ENCODE data around the gene BCL2L13.

Gene BCL2L13

GRCh38 chr22:17772249-17772957, 133.8 kb downstream of the BCL2L13 start:
- DNase-seq (ENCODE audit: insufficient read length) (no peak), FAIRE-seq (peak; percentile 63)
- no peak for TF ChIP-seq TAF1 (IDR thresholded peaks at IDR 0.05; ENCODE audit: borderline replicate concordance, low read depth, low read length)
- TF ChIP-seq POLR2A (IDR thresholded peaks at IDR 0.05; ENCODE audit: low read depth, low read length) = no peak
- TF ChIP-seq POLR2AphosphoS5 (IDR thresholded peaks at IDR 0.05; ENCODE audit: low read depth, low read length) = no peak

- no peak for DNase-seq (ENCODE audit: insufficient read length)
- FAIRE-seq = peak; percentile 9
- TF ChIP-seq POLR2AphosphoS5 (IDR thresholded peaks at IDR 0.05; ENCODE audit: low read depth, low read length) = no peak; the same call in 1 of the 2 replicates
- no peak for TF ChIP-seq TAF1 (IDR thresholded peaks at IDR 0.05; ENCODE audit: borderline replicate concordance, low read depth, low read length)
- TF ChIP-seq POLR2A (IDR thresholded peaks at IDR 0.05; ENCODE audit: low read depth, low read length) = 0 out of 2 replicates have a peak, but pooled peaks have one; percentile 15
Observed at GRCh38 chr22:17772958-17773605, 134.5 kb downstream of the BCL2L13 start.

GRCh38 chr22:17773606-17774205, 135.1 kb downstream of the BCL2L13 start:
- peak; percentile 87 for FAIRE-seq
- peak; percentile 68 for DNase-seq (ENCODE audit: insufficient read length)
- TF ChIP-seq POLR2AphosphoS5 (IDR thresholded peaks at IDR 0.05; ENCODE audit: low read depth, low read length) = no peak
- peak; percentile 61; the same call in 1 of the 2 replicates for TF ChIP-seq POLR2A (IDR thresholded peaks at IDR 0.05; ENCODE audit: low read depth, low read length)

DNA sequence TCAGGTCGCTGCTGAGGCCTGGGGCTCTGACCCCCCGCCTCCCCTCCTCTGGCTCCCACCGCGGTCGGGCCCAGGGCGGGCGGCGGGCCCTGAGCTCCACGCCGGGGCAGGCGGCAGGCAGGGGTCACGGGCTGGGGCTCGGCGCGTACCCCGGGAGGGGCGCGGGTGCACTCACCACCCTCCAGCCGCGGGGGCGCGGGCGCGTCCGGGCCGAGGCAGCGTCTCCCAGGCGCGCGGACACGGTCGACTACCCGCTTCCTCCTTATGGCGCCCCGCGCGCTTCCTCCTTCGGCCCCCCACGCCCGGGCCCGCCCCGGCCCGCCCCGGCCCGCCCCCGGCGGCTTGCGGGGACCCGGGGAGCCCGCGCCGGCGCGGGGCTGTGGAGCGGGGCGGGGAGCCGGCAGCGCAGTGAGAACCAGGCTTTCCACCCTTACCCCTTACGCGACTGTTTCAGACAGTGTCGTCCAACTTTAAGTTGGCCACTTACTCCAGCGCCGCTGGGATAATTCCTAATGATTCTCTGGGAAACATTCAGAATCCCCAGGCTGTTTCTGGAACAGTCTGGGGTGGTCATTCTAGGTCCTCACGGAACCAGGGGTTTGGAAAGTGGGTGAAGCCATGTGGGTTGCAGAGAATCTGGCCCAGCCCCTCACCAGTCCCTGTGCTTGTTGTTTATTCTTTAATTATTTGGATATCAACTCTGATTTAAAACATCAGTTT, 135.8 kb downstream of the BCL2L13 start, which contains the start of gene BID:
TSS of gene BID (minus strand) at position 264 of the 720 bp plus-strand sequence. CDS start 24,353 bp downstream, outside the sequence.
- FAIRE-seq = peak; percentile 60
- DNase-seq (ENCODE audit: insufficient read length) = peak; percentile 58
- TF ChIP-seq POLR2A (IDR thresholded peaks at IDR 0.05; ENCODE audit: low read depth, low read length) (peak; percentile 67; the same call in 1 of the 2 replicates), POLR2AphosphoS5 (IDR thresholded peaks at IDR 0.05; ENCODE audit: low read depth, low read length) (no peak)

DNA sequence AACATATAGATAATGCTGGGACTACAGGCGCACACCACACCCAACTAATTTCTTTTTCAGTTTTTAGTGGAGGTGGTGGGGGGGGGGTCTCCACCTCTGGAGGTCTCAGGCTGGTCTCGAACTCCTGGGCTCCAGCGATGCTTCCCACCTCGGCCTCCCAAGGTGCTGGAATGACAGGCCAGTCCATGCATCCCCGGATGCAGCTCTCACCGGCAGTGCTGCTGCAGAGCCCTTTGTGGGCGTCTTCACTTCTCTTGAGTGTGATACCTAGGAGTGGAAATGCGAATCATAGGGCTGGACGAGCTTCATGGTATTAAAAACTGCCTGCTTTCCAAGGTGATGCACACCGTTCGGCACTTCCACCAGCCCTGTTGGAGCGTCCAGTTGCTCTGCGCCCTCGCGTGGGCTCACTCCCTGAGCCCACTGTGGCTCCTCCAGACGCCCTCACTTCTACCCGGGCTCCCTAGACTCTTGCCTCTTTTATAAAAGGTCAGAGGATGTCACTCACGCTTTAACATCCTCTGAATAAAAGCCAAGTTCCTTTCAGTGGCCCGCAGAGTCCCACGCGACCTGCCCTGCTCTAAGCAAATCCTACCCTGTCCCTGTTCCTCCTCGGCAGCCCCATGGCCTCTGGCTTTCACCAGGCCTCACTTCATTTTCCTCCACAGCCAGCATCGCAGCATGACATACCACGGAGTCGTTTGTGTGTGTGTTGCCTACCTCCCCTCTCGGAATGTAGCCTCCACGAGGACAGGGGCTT, 136.5 kb downstream of the BCL2L13 start:
- DNase-seq (ENCODE audit: insufficient read length) (no peak), FAIRE-seq (peak; percentile 21)
- TF ChIP-seq POLR2AphosphoS5 (IDR thresholded peaks at IDR 0.05; ENCODE audit: low read depth, low read length) (no peak), TAF1 (IDR thresholded peaks at IDR 0.05; ENCODE audit: borderline replicate concordance, low read depth, low read length) (no peak), POLR2A (IDR thresholded peaks at IDR 0.05; ENCODE audit: low read depth, low read length) (no peak)

DNA sequence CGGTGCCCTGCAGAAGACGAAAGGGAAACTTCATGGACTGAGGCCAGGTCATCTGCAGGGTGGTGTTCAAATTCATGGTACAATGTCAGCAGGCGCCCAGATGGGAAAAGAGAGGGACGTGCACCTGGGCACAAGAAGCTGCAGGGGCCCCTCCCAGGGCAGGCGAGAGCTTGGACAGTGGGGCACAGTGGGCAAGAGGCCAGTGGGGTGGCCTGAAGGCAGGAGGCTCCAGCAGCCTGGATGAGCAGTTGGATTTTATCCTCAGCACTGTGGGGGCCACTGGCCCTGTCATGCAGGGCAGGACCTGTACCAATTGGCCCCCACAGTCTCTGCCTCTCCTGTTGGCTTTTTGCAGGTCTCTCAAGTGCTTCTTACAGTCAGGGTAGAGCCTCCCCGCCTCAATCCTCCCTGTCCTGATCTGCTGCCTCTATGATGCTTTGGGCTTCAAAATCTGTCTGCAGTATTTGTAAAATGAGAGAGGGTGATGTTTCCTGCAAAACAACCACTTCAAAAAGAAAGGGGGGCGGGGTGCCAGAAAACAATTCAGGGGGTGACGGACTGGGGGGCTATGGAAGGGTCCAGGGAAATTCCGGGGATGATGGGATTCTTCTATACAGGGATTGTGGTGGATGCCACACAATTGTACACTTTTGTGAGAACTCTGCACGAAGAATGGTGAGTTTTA, 137.4 kb downstream of the BCL2L13 start:
- TF ChIP-seq POLR2AphosphoS5 (IDR thresholded peaks at IDR 0.05; ENCODE audit: low read depth, low read length) (no peak), POLR2A (IDR thresholded peaks at IDR 0.05; ENCODE audit: low read depth, low read length) (no peak), TAF1 (IDR thresholded peaks at IDR 0.05; ENCODE audit: borderline replicate concordance, low read depth, low read length) (no peak)
- FAIRE-seq (no peak), DNase-seq (ENCODE audit: insufficient read length) (no peak)

- TF ChIP-seq TAF1 (IDR thresholded peaks at IDR 0.05; ENCODE audit: borderline replicate concordance, low read depth, low read length) = peak; percentile 77; the same call in 1 of the 2 replicates
- peak; percentile 92 for TF ChIP-seq POLR2A (IDR thresholded peaks at IDR 0.05; ENCODE audit: low read depth, low read length)
- peak; percentile 93 for TF ChIP-seq POLR2AphosphoS5 (IDR thresholded peaks at IDR 0.05; ENCODE audit: low read depth, low read length)
- DNase-seq (ENCODE audit: insufficient read length) (peak; percentile 76), FAIRE-seq (peak; percentile 95)
Observed at GRCh38 chr22:17777005-17777716, 138.6 kb downstream of the BCL2L13 start.

DNA sequence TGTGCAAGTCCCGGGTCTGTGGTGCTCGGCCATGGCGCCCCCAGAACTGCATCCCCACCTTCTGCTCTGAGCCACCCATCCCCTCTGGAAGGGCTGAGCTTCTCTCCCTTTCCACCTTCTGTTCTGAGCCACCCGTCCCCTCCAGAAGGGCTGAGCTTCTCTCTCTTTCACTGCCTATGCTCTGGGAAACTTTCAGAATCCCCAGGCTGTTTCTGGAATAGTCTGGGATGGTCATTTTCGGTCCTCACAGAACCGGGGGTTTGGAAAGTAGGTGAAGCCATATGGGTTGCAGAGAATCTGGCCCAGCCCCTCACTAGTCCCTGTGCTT, 139.1 kb downstream of the BCL2L13 start:
- no peak for DNase-seq (ENCODE audit: insufficient read length)
- FAIRE-seq = no peak
- TF ChIP-seq POLR2A (IDR thresholded peaks at IDR 0.05; ENCODE audit: low read depth, low read length) = no peak
- no peak for TF ChIP-seq TAF1 (IDR thresholded peaks at IDR 0.05; ENCODE audit: borderline replicate concordance, low read depth, low read length)
- no peak for TF ChIP-seq POLR2AphosphoS5 (IDR thresholded peaks at IDR 0.05; ENCODE audit: low read depth, low read length)

DNA sequence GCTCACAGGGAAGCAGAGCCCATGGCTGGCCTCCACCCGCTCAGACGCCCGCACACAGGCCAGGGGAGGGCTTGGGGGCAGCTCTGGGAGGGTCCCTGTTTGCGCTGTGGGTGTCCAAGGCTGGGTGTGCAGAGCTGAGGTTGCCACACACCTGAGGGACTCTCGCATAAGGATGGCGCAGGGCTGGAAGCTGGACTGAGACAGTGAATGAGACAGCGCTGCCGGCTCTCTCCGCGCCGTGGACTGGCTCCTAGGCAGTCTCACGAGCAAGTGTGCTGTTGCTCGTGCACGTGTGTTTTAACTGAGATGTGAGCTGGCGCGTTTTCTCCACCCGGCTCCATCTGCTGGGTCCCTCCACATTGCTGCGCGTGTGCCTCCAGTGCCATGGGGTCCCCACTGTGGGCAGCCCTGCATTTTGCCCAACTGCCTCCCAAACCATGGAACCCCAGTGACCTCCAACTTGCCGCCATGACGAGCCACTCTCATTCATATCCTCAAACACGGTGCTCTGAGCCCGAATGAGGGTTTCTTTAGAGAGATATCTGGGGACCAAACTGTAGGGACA, 139.9 kb downstream of the BCL2L13 start:
- DNase-seq (ENCODE audit: insufficient read length) = no peak
- TF ChIP-seq POLR2AphosphoS5 (IDR thresholded peaks at IDR 0.05; ENCODE audit: low read depth, low read length) = peak; percentile 65; the same call in 1 of the 2 replicates
- no peak for TF ChIP-seq TAF1 (IDR thresholded peaks at IDR 0.05; ENCODE audit: borderline replicate concordance, low read depth, low read length)
- peak; percentile 34 for TF ChIP-seq POLR2A (IDR thresholded peaks at IDR 0.05; ENCODE audit: low read depth, low read length)
- FAIRE-seq = peak; percentile 38

All from GM12892 (cell line).